Memory B cell (primary cell): ENCODE results near the gene WDPCP.
"Not testable (repeated sequence)": the region's sequence is repeated elsewhere in the genome, so short reads cannot be mapped to it uniquely, and the experiment has no call there.

ENCODE experiments used
- ATAC-seq: fragments of 150-1000 bp; cut with Tn5 transposase; 2 replicates; pipeline ENCODE4 v1.10.0; 2021; ENCODE audit warnings: low read depth, mild to moderate bottlenecking, moderate library complexity
- DNase-seq, 2 donors: peaks; one replicate each; pipeline ENCODE4 v3.0.0; 2022; ENCODE audit warnings: low spot score in 2 of 2
- H3K27ac Mint-ChIP-seq: one replicate; pipeline ENCODE4 v1.8.0; 2022; ENCODE audit warnings: mild to moderate bottlenecking, moderate library complexity, mixed read lengths
- H3K27me3 Mint-ChIP-seq: one replicate; pipeline ENCODE4 v1.8.0; 2022; ENCODE audit warnings: mixed read lengths
- H3K36me3 Mint-ChIP-seq: one replicate; pipeline ENCODE4 v1.8.0; 2022; ENCODE audit warnings: mild to moderate bottlenecking, mixed read lengths
- H3K4me1 Mint-ChIP-seq: one replicate; pipeline ENCODE4 v1.8.0; 2022; ENCODE audit warnings: mixed read lengths
- H3K4me3 Mint-ChIP-seq: one replicate; pipeline ENCODE4 v1.8.0; 2022; ENCODE audit warnings: mild to moderate bottlenecking, moderate library complexity, mixed read lengths
- H3K9me3 Mint-ChIP-seq: one replicate; pipeline ENCODE4 v1.8.0; 2022; ENCODE audit warnings: mixed read lengths

WDPCP gene

GRCh38 chr2:63218800-63219526 is 369.3 kb downstream of the WDPCP start:
- H3K27ac Mint-ChIP-seq = no peak overlapping the region
- no peaks in the 10 kb centered on the region for H3K4me1 Mint-ChIP-seq
- peaks cover 11% of the 10 kb centered on the region for H3K36me3 Mint-ChIP-seq
- H3K9me3 Mint-ChIP-seq = peaks cover 4% of the 10 kb centered on the region
- ATAC-seq (peak; percentile 21), DNase-seq (no peak)
- H3K4me3 Mint-ChIP-seq = no peak overlapping the region
- no peaks in the 10 kb centered on the region for H3K27me3 Mint-ChIP-seq

DNA sequence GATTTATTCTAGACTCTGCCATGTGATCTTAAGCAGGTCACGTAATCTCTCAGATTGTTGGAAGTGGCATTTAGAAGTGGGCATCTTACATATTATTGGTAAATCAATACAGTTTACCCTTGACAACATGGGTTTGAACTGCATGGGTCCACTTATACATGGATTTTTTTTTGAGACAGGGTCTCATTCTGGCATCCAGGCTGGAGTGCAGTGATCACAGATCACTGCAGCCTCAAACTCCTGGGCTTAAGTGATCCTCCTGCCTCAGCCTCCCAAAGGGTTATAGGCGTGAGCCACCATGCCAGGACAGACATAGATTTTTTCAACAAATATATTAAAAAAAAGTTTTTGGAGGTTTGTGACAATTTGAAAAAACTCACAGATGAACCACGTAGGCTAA is 393.0 kb downstream of the WDPCP start:
- no peak for DNase-seq
- Mint-ChIP-seq H3K27ac (no peak overlapping the region), H3K9me3 (peaks cover 8% of the 10 kb centered on the region), H3K4me1 (no peaks in the 10 kb centered on the region), H3K36me3 (peaks cover 20% of the 10 kb centered on the region), H3K27me3 (no peaks in the 10 kb centered on the region), H3K4me3 (no peak overlapping the region)
- no peak for ATAC-seq

GRCh38 chr2:63194175-63194574 is 394.1 kb downstream of the WDPCP start:
- DNase-seq = no peak
- H3K27ac Mint-ChIP-seq = no peak overlapping the region
- no peak for ATAC-seq
- H3K4me3 Mint-ChIP-seq = no peak overlapping the region
- H3K9me3 Mint-ChIP-seq = peaks cover 12% of the 10 kb centered on the region
- H3K4me1 Mint-ChIP-seq = no peaks in the 10 kb centered on the region
- H3K36me3 Mint-ChIP-seq = peaks cover 23% of the 10 kb centered on the region
- H3K27me3 Mint-ChIP-seq = no peaks in the 10 kb centered on the region

- peaks cover 23% of the 10 kb centered on the region for H3K36me3 Mint-ChIP-seq
- H3K27me3 Mint-ChIP-seq = no peaks in the 10 kb centered on the region
- no peak for ATAC-seq
- DNase-seq = no peak
- no peak overlapping the region for H3K27ac Mint-ChIP-seq
- no peaks in the 10 kb centered on the region for H3K4me1 Mint-ChIP-seq
- peaks cover 14% of the 10 kb centered on the region for H3K9me3 Mint-ChIP-seq
- H3K4me3 Mint-ChIP-seq = no peak overlapping the region
Observed at GRCh38 chr2:63192889-63193774, 395.1 kb downstream of the WDPCP start.

- Mint-ChIP-seq H3K36me3 (peaks cover 25% of the 10 kb centered on the region), H3K27me3 (no peaks in the 10 kb centered on the region), H3K27ac (no peak overlapping the region), H3K4me3 (no peak overlapping the region), H3K4me1 (no peaks in the 10 kb centered on the region), H3K9me3 (peaks cover 19% of the 10 kb centered on the region)
- ATAC-seq (no peak), DNase-seq (no peak)
Observed at GRCh38 chr2:63192169-63192888, 395.9 kb downstream of the WDPCP start.

DNA sequence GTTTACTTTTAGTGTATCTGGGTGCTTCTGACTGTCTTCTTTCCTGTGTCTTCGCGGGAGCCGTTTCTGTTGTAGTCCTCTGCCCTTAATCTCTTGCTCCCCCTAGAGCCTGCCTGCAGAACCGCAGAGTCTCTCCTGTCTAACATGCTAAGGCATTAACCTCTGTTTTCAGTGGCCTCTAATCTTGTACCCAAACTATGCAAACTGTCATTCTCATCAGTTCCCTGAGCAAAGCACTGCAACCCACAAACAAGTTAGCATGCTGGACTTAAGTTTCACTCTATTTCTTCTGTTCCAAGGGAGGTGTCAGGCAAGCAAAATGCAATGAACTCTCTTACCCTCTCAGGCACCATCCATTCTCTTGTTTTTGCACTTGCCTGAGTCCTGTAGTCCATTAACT is 399.3 kb downstream of the WDPCP start:
- Mint-ChIP-seq H3K36me3 (peaks cover 26% of the 10 kb centered on the region), H3K27me3 (no peaks in the 10 kb centered on the region), H3K4me3 (no peak overlapping the region), H3K9me3 (peaks cover 25% of the 10 kb centered on the region), H3K27ac (no peak overlapping the region), H3K4me1 (no peaks in the 10 kb centered on the region)
- DNase-seq (no peak), ATAC-seq (no peak)

GRCh38 chr2:63186331-63186730 is 401.9 kb downstream of the WDPCP start:
- peaks cover 26% of the 10 kb centered on the region for H3K9me3 Mint-ChIP-seq
- ATAC-seq (no peak), DNase-seq (no peak)
- H3K27ac Mint-ChIP-seq = no peak overlapping the region
- no peaks in the 10 kb centered on the region for H3K4me1 Mint-ChIP-seq
- H3K4me3 Mint-ChIP-seq = no peak overlapping the region
- H3K36me3 Mint-ChIP-seq = peaks cover 24% of the 10 kb centered on the region
- H3K27me3 Mint-ChIP-seq = no peaks in the 10 kb centered on the region

DNA sequence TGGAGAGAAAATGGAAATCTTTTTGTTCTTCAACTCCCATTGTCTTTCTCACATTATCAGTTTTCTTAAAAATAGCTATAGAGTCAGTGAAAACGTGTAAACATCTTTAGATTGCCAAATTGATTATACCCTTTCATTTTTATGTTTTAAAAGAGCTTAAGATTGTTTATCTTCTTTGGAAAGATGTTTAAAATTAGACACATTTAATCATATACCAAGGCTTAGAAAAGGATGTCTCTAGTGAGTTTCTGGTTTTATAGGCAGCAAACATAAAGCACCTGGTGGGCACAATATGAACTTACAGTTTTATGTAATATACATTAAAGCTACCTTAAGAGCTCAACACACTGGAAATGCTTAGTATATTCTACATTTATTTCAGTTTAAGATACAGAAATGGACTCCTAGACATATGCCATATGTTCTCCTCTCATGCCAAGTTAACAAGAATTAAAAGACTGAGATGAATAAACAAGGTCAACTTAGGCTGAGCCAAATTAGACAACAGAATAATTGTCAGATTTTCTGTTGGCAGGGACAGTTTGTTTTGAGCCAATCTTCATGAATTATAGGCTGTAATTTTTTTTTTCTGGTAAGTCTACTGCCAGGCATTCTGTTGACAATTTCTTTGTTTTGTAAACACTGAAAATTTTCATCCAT is 425.0 kb downstream of the WDPCP start:
- Mint-ChIP-seq H3K36me3 (peaks cover 19% of the 10 kb centered on the region), H3K9me3 (peaks cover 5% of the 10 kb centered on the region), H3K27ac (no peak overlapping the region), H3K27me3 (no peaks in the 10 kb centered on the region), H3K4me3 (no peak overlapping the region), H3K4me1 (no peaks in the 10 kb centered on the region)
- ATAC-seq (no peak), DNase-seq (no peak)

DNA sequence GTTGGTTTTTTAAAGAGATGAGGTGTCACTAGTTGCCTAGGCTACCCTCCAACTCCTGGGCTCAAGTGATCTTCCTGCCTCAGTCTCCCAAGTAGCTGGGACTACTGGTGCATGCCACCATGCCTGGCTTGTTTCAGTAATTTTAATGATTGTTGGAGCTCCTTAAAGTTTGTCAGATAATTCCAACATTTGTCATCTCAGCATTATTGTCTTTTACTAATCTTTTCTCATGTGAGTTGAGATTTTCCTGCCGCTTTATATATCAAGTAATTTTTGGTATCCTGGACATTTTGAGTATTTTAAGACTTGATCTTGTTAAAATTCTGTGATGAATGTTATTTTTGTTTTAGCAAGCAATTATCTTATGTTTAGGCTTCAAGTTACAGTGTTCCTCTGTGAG is 429.0 kb downstream of the WDPCP start:
- Mint-ChIP-seq H3K27me3 (no peaks in the 10 kb centered on the region), H3K27ac (no peak overlapping the region), H3K9me3 (no peaks in the 10 kb centered on the region), H3K36me3 (peaks cover 4% of the 10 kb centered on the region), H3K4me3 (no peak overlapping the region), H3K4me1 (no peaks in the 10 kb centered on the region)
- DNase-seq = no peak
- ATAC-seq = no peak

DNA sequence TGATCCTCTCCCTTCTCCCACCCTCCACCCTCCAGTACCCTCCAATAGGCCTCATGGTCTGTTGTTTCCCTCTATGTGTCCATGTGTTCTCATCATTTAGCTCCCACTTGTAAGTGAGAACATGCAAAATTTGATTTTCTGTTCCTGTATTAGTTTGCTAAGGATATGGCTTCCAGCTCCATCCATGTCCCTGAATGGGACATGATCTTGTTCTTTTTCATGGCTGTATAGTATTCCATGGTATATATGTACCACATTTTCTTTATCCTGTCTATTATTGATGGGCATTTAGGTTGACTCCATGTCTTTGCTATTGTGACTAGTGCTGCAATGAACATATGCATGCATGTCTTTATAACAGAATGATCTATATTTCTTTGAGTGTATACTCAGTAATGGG is 451.6 kb downstream of the WDPCP start:
- H3K36me3 Mint-ChIP-seq = peaks cover 29% of the 10 kb centered on the region
- not testable (repeated sequence) for H3K27me3 Mint-ChIP-seq, ATAC-seq, H3K4me1 Mint-ChIP-seq, H3K4me3 Mint-ChIP-seq, DNase-seq, H3K27ac Mint-ChIP-seq
- H3K9me3 Mint-ChIP-seq = peaks cover 35% of the 10 kb centered on the region

GRCh38 chr2:63132020-63132419 is 456.3 kb downstream of the WDPCP start:
- no peak for DNase-seq

DNA sequence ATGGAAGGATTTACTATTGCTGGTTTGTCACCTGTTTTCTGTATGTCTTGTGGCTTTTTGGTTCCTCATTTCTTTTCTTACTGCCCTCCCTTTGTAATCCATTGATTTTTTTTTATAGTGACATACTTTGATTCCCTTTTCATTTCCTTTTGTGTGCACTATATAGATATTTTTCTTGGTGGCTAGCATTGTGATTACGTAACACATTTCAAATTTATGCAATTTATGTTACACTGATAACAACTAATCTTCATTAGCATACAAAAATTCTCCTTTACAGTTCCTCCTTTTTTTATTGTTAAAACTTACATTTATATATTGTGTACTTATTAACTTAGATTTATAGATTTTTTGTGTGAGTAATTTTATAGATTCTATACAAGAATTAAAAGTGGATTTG is 457.1 kb downstream of the WDPCP start:
- H3K4me3 Mint-ChIP-seq = no peak overlapping the region
- H3K27me3 Mint-ChIP-seq = no peaks in the 10 kb centered on the region
- no peaks in the 10 kb centered on the region for H3K4me1 Mint-ChIP-seq
- H3K36me3 Mint-ChIP-seq = peaks cover 17% of the 10 kb centered on the region
- peaks cover 27% of the 10 kb centered on the region for H3K9me3 Mint-ChIP-seq
- no peak overlapping the region for H3K27ac Mint-ChIP-seq
- ATAC-seq = no peak
- DNase-seq = no peak

More at GRCh38 chr2:63132020-63132419, 456.3 kb downstream of the WDPCP start:
- peaks cover 17% of the 10 kb centered on the region for H3K36me3 Mint-ChIP-seq
- no peak overlapping the region for H3K27ac Mint-ChIP-seq
- peaks cover 27% of the 10 kb centered on the region for H3K9me3 Mint-ChIP-seq
- H3K4me3 Mint-ChIP-seq = no peak overlapping the region
- no peaks in the 10 kb centered on the region for H3K27me3 Mint-ChIP-seq
- H3K4me1 Mint-ChIP-seq = no peaks in the 10 kb centered on the region
- ATAC-seq = no peak

- Mint-ChIP-seq H3K4me3 (no peak overlapping the region), H3K36me3 (peaks cover 14% of the 10 kb centered on the region), H3K4me1 (peaks cover 6% of the 10 kb centered on the region), H3K9me3 (peaks cover 20% of the 10 kb centered on the region), H3K27ac (no peak overlapping the region), H3K27me3 (no peaks in the 10 kb centered on the region)
- no peak for ATAC-seq
- DNase-seq = no peak
Observed at GRCh38 chr2:63127594-63127993, 460.7 kb downstream of the WDPCP start.

- DNase-seq (no peak), ATAC-seq (no peak)
- Mint-ChIP-seq H3K36me3 (peaks cover 6% of the 10 kb centered on the region), H3K27me3 (no peaks in the 10 kb centered on the region), H3K4me1 (peaks cover 6% of the 10 kb centered on the region), H3K27ac (peak overlapping the region; percentile 21), H3K9me3 (peaks cover 4% of the 10 kb centered on the region), H3K4me3 (no peak overlapping the region)
Observed at GRCh38 chr2:63124850-63125249, 463.4 kb downstream of the WDPCP start.
